Measurements from ENCODE around the gene GCNT3.

- TF ChIP-seq POLR2A (IDR thresholded peaks at IDR 0.05) (no peak), CTCF (IDR thresholded peaks at IDR 0.05) (no peak), POLR2AphosphoS5 (IDR thresholded peaks at IDR 0.05) (no peak)
Observed at GRCh38 chr15:59562448-59563186, 49.0 kb upstream of the GCNT3 start.
